Keratinocyte (primary cell): ENCODE results near the gene RFC2. TPM values are rescaled to one million over a fixed set of nuclear protein-coding genes. Genes with fewer than 3 reads are reported as not detected.

Source experiments
- DNase-seq: peaks from one replicate; pipeline ENCODE4 v3.0.0-alpha.2; 2011; ENCODE audit warnings: low read depth, missing footprints, low spot score
- FAIRE-seq: peaks from 2 replicates; lab custom pipeline; 2011; peaks lifted over from hg19 to GRCh38; lab: Jason Lieb, UNC
- H2AFZ ChIP-seq: 2 replicates; pipeline ENCODE4 v1.6.0; 2012; ENCODE audit warnings: low read length, control low read depth, inconsistent platforms; ENCODE audit not compliant: control insufficient read depth
- H3K27ac ChIP-seq: 2 replicates; pipeline ENCODE4 v1.5.1; 2011; ENCODE audit warnings: low read length; ENCODE audit not compliant: control insufficient read depth, insufficient read depth
- H3K27me3 ChIP-seq: 3 replicates; pipeline ENCODE4 v1.6.0; 2011; ENCODE audit warnings: low read length; ENCODE audit not compliant: control insufficient read depth, insufficient read depth; ENCODE audit errors: extremely low read depth
- H3K36me3 ChIP-seq, 2 experiments: 2 replicates in 1 of 2; 3 replicates in 1 of 2; pipeline ENCODE4 v1.5.1; 2011; ENCODE audit warnings: low read length in 2 of 2, mild to moderate bottlenecking in 1 of 2; ENCODE audit not compliant: control insufficient read depth in 2 of 2, insufficient read depth in 2 of 2; ENCODE audit errors: extremely low read depth in 1 of 2
- H3K4me1 ChIP-seq: 3 replicates; pipeline ENCODE4 v1.5.1; 2011; ENCODE audit warnings: low read length; ENCODE audit not compliant: control insufficient read depth, insufficient read depth; ENCODE audit errors: extremely low read depth
- H3K4me2 ChIP-seq: 3 replicates; pipeline ENCODE4 v1.6.0; 2011; ENCODE audit warnings: low read depth, low read length; ENCODE audit not compliant: control insufficient read depth, insufficient read depth; ENCODE audit errors: extremely low read depth
- H3K4me3 ChIP-seq, 3 experiments: fragments of 200-600 bp in 1 of 3; sonication (generic) in 1 of 3; 2 replicates in 2 of 3; 3 replicates in 1 of 3; pipeline ENCODE4 v1.5.1; 2011 to 2016; ENCODE audit warnings: low read length in 3 of 3, mild to moderate bottlenecking in 3 of 3, control low read depth in 2 of 3, inconsistent platforms in 1 of 3, low read depth in 1 of 3, mixed read lengths in 1 of 3, mixed run types in 1 of 3, moderate library complexity in 1 of 3; ENCODE audit not compliant: control insufficient read depth in 2 of 3, insufficient read depth in 2 of 3; ENCODE audit errors: extremely low read depth in 1 of 3
- H3K79me2 ChIP-seq: 2 replicates; pipeline ENCODE4 v1.6.0; 2012; ENCODE audit warnings: low read length; ENCODE audit not compliant: control insufficient read depth, insufficient read depth
- H3K9ac ChIP-seq: 3 replicates; pipeline ENCODE4 v1.6.0; 2011; ENCODE audit warnings: low read length; ENCODE audit not compliant: control insufficient read depth, insufficient read depth; ENCODE audit errors: extremely low read depth
- H3K9me1 ChIP-seq: 3 replicates; pipeline ENCODE4 v1.6.0; 2011; ENCODE audit warnings: low read length; ENCODE audit not compliant: control insufficient read depth, insufficient read depth; ENCODE audit errors: extremely low read depth
- H3K9me3 ChIP-seq: 2 replicates; pipeline ENCODE4 v1.5.1; 2012; ENCODE audit warnings: low read depth, low read length; ENCODE audit not compliant: control insufficient read depth
- H4K20me1 ChIP-seq: 3 replicates; pipeline ENCODE4 v1.6.0; 2011; ENCODE audit warnings: low read length; ENCODE audit not compliant: control insufficient read depth, insufficient read depth; ENCODE audit errors: extremely low read depth
- EZH2 ChIP-seq: IDR thresholded peaks from one replicate; pipeline ENCODE4 v1.6.1; 2012; ENCODE audit warnings: inconsistent platforms, mild to moderate bottlenecking, low read length, moderate library complexity
- dilution Hi-C: fragments of 300-500 bp; cut with MboI; formaldehyde crosslinking; loops from one replicate; pipeline ENCODE4 v1.7.0; 2020; ENCODE audit warnings: low sequenced_read_pairs; ENCODE audit not compliant: extremely low pct_ligation_motif_present
- polyA plus RNA-seq, 5 experiments: library from polyadenylated mRNA; depleted of rRNA in 3 of 5; stranded (reverse) in 3 of 5; stranded (forward) in 1 of 5; unstranded in 1 of 5; fragments of >200 nt; gene quantifications; 1 replicate in 1 of 5; 2 replicates in 3 of 5; 3 replicates in 1 of 5; pipeline versions ENCODE4 v1.2.1 to v1.2.3, GENCODE V29; 2011 to 2012; ENCODE audit warnings: missing spikeins in 2 of 5, low read depth in 1 of 5, low replicate concordance in 1 of 5
- TF ChIP-seq, protein P1 (sequence below), 3 experiments: IDR thresholded peaks in 1 of 3; conservative IDR thresholded peaks in 1 of 3; optimal IDR thresholded peaks in 1 of 3; 2 replicates in 2 of 3; 3 replicates in 1 of 3; pipeline versions ENCODE3 to v1.5.1; 2011; ENCODE audit warnings: low read length in 3 of 3, mild to moderate bottlenecking in 3 of 3, moderate library complexity in 2 of 3, control low read depth in 1 of 3, inconsistent platforms in 1 of 3; ENCODE audit not compliant: insufficient read depth in 2 of 3; ENCODE audit errors: extremely low read depth in 1 of 3

The RFC2 gene
- polyA plus RNA-seq, 1 donor (not counting 4 experiments of a cell fraction or from before 2014, with no cell fraction given): 24.7 TPM

DNA sequence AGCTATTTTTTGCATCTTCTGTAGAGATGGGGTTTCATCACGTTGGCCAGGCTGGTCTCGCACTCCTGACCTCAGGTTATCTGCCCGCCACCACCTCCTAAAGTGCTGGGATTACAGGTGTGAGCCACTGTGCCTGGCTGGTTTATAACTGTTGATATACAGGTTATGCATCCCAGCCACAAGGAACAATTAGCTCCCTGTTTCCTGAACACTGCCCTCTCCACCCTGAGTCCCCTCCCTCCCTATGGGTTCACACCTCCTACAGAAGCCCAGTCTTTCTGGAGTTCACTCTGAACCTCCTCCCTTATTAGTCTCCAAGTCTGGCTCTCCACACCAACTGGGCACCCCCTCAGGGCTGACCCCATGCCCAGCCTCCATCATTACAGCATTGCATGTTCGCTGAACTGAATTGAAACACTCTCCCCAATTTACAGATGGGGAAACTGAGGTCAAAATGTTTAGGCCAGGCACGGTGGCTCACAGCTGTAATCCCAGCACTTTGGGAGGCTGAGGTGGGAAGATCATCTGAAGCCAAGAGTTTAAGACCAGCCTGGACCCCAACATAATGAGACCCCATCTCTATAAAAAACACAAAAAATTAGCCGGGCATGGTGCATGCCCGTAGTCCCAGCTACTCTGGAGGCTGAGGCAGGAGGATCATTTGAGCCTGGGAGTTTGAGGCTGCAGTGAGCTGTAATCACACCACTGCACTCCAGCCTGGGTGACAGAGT is 33.3 kb upstream of the RFC2 start:
- Histone ChIP-seq H3K79me2 (peaks cover 11% of the 10 kb centered on the region), H3K4me2 (no peak overlapping the region), H3K36me3 (no peaks in the 10 kb centered on the region), H3K9ac (no peak overlapping the region), H3K9me1 (no peaks in the 10 kb centered on the region), H3K9me3 (no peaks in the 10 kb centered on the region), H4K20me1 (no peaks in the 10 kb centered on the region), H3K4me1 (peaks cover 15% of the 10 kb centered on the region), H2AFZ (no peak overlapping the region), H3K4me3 (no peak overlapping the region), H3K27ac (no peak overlapping the region), H3K27me3 (no peaks in the 10 kb centered on the region)
- FAIRE-seq (no peak), DNase-seq (no peak)
- TF ChIP-seq EZH2: no peak
- TF ChIP-seq, protein P1, sequence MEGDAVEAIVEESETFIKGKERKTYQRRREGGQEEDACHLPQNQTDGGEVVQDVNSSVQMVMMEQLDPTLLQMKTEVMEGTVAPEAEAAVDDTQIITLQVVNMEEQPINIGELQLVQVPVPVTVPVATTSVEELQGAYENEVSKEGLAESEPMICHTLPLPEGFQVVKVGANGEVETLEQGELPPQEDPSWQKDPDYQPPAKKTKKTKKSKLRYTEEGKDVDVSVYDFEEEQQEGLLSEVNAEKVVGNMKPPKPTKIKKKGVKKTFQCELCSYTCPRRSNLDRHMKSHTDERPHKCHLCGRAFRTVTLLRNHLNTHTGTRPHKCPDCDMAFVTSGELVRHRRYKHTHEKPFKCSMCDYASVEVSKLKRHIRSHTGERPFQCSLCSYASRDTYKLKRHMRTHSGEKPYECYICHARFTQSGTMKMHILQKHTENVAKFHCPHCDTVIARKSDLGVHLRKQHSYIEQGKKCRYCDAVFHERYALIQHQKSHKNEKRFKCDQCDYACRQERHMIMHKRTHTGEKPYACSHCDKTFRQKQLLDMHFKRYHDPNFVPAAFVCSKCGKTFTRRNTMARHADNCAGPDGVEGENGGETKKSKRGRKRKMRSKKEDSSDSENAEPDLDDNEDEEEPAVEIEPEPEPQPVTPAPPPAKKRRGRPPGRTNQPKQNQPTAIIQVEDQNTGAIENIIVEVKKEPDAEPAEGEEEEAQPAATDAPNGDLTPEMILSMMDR (optimal IDR thresholded peaks at IDR 0.05 in 1 of 3, IDR thresholded peaks at IDR 0.05 in 1 of 3, conservative IDR thresholded peaks at IDR 0.05 in 1 of 3; ENCODE audit: extremely low read depth in 1 of 3, insufficient read depth in 2 of 3, low read length in 3 of 3): no peak
- dilution Hi-C loops: no loop called here

DNA sequence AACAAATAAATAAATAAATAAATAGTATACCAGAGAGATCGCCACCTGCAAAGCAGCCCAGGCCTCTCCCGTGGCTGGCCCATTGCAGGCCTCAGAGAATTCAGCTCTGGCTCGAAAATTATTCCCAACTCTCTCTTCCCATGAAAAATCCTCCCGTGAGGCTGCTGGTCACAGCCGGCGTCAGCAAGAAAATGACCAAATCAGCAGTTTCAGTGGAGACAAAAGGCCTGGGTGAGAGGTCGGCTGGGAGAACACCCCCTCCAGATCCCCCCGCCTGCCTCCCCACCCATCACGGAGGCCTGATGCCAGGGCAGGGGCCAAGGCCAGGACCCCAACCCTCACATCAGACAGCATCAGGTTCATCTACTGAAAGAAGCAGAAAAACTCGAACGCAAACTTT is 31.9 kb upstream of the RFC2 start:
- Histone ChIP-seq H3K4me2 (no peak overlapping the region), H4K20me1 (no peaks in the 10 kb centered on the region), H3K27me3 (no peaks in the 10 kb centered on the region), H3K27ac (no peak overlapping the region), H3K4me1 (peaks cover 14% of the 10 kb centered on the region), H2AFZ (no peak overlapping the region), H3K4me3 (no peak overlapping the region), H3K9me1 (no peaks in the 10 kb centered on the region), H3K36me3 (no peaks in the 10 kb centered on the region), H3K79me2 (peaks cover 6% of the 10 kb centered on the region), H3K9me3 (no peaks in the 10 kb centered on the region), H3K9ac (no peak overlapping the region)
- FAIRE-seq (no peak), DNase-seq (no peak)
- dilution Hi-C loops: no loop called here
- TF ChIP-seq, protein P1 (optimal IDR thresholded peaks at IDR 0.05 in 1 of 3, IDR thresholded peaks at IDR 0.05 in 1 of 3, conservative IDR thresholded peaks at IDR 0.05 in 1 of 3; ENCODE audit: extremely low read depth in 1 of 3, insufficient read depth in 2 of 3, low read length in 3 of 3): no peak
- TF ChIP-seq EZH2: no peak
